Vagina (tissue), 2 donors: ENCODE measurements around the gene CACNG1.

Experiments used
- CTCF ChIP-seq, 3 experiments: fragments of 450-650 bp in 2 of 3; fragments of 200-600 bp in 1 of 3; sonication (generic) in 1 of 3; IDR thresholded peaks; one replicate each; pipeline ENCODE4 v1.5.1; 2017 to 2019; ENCODE audit warnings: antibody characterized with exemption in 3 of 3, mild to moderate bottlenecking in 2 of 3, moderate library complexity in 2 of 3
- POLR2A ChIP-seq, 2 donors: fragments of 450-650 bp; IDR thresholded peaks; one replicate each; pipeline ENCODE4 v1.6.1; 2017; ENCODE audit warnings: antibody characterized with exemption in 2 of 2, mild to moderate bottlenecking in 2 of 2, moderate library complexity in 2 of 2
- POLR2AphosphoS5 ChIP-seq, 2 donors: sonication (generic); formaldehyde crosslinking; IDR thresholded peaks; one replicate each; pipeline ENCODE4 v1.9.0; 2017; ENCODE audit warnings: antibody characterized with exemption in 2 of 2, mild to moderate bottlenecking in 2 of 2, low read depth in 1 of 2; ENCODE audit not compliant: insufficient read depth in 1 of 2

- TF ChIP-seq CTCF (IDR thresholded peaks at IDR 0.05) (no peak), POLR2A (IDR thresholded peaks at IDR 0.05) (no peak), POLR2AphosphoS5 (IDR thresholded peaks at IDR 0.05; ENCODE audit: insufficient read depth in 1 of 2, low read depth in 1 of 2) (no peak)
Measured at GRCh38 chr17:67026341-67026740, 18.0 kb upstream of the CACNG1 start.
